GM18505 (cell line): Measurements from ENCODE around the gene EME2.
A peak's percentile ranks its signal among the peaks of the same experiment; 100 is the strongest.

ENCODE experiments used
- ATAC-seq: cut with Tn5 transposase; IDR thresholded peaks from one replicate; pipeline ENCODE4 v1.9.1; 2021; ENCODE audit not compliant: unreplicated experiment
- POLR2A ChIP-seq: IDR thresholded peaks from 4 replicates; pipeline ENCODE4 v1.6.1; 2011; ENCODE audit warnings: borderline replicate concordance; ENCODE audit not compliant: insufficient read depth, insufficient read length; ENCODE audit errors: extremely low read depth

The EME2 gene

DNA sequence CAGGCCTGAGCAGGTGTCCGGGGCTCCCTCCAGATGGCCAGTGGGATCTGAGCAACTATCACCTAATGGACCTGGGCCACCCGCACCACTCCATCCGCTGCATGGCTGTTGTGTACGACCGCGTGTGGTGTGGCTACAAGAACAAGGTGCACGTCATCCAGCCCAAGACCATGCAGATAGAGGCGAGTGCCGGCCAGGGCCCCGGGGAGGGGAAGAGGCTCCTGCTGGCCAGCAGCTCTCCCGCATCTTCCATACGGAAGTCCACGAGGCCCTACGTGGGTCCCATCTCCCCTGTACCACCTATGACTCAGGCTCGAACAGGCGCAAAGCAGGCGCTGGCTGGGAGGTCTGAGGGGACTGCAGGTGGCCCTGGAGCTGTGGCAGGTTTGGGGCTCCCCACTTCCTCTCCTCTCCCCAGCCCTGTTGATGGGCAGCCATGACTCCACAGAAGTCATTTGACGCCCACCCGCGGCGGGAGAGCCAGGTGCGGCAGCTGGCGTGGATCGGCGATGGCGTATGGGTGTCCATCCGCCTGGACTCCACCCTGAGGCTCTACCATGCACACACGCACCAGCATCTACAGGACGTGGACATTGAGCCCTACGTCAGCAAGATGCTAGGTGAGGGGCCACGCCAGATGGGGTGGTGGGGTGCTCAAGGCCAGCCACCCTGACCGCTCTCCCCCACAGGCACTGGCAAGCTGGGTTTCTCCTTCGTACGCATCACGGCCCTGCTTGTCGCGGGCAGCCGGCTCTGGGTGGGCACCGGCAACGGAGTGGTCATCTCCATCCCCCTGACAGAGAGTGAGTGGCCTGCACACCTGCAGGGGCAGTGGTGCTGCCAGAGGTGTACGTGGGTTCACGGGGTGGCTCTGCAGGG lies 5.3 kb upstream of the EME2 start:
- no peak for TF ChIP-seq POLR2A
- ATAC-seq: no peak

DNA sequence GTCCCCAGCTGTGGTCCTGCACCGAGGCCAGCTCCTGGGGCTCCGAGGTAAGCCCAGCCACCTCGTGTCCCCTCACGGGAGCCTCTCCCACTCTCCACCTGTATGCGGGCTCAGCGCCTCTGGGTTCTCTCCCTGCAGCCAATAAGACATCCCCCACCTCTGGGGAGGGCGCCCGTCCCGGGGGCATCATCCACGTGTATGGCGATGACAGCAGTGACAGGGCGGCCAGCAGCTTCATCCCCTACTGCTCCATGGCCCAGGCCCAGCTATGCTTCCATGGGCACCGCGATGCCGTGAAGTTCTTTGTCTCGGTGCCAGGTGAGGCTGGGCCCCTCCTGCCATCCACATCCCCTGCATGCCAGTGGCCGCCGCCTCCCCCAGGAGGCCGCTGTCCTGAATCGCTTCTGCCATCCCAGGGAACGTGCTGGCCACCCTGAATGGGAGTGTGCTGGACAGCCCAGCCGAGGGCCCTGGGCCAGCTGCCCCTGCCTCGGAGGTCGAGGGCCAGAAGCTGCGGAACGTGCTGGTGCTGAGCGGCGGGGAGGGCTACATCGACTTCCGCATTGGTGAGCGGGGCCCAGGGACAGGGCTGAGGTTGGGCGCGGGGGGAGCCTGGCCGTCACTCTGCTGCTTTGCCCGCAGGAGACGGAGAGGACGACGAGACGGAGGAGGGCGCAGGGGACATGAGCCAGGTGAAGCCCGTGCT lies 4.4 kb upstream of the EME2 start:
- peak; percentile 4 for TF ChIP-seq POLR2A
- no peak for ATAC-seq

- ATAC-seq: no peak
- TF ChIP-seq POLR2A: no peak
Measured at GRCh38 chr16:1768767-1769401, 3.7 kb upstream of the EME2 start.

DNA sequence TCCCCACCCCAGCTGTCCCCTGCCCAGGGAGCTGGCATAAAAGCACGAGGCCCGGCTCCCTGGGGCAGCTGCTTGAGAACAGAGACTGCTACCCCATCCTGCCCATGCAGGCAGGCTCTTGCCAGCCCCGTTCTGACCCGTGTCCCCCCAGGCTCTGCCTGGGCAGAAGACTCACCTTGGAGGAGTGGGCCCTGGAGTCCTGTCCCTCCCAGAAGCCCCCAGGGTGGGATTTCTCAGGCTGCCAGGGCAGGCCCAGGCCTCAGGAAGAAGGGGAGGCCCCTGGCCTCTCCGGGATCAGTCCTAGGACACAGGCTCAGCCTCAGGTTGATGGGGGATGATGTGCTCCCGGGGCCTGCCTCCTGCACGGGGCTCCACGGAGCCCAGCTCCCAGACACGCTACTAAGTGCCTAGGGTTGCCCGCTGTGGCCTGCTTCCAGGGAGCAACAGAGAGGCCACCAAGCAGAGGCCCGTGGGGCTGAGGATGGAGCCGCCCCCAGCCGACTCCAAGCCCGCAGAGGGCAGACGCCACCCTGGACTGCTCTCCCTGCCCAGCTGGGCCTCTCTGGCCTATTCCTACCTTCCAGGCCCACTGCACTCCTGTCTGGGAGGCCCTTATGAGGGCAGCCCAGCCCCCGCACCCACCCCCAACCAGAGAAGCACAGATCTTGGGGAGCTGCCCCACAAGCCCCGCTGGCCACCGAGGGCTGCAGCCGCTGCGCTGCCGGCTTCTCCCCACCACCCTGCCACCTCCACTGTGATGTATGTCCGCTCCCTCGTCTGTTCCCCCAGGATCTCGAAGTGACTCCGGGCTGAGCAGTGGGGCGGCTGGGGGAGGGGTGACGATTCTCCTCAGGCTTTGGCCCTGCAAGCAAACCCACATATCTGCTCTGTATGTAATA lies 3.0 kb upstream of the EME2 start:
- ATAC-seq: no peak
- TF ChIP-seq POLR2A: no peak

DNA sequence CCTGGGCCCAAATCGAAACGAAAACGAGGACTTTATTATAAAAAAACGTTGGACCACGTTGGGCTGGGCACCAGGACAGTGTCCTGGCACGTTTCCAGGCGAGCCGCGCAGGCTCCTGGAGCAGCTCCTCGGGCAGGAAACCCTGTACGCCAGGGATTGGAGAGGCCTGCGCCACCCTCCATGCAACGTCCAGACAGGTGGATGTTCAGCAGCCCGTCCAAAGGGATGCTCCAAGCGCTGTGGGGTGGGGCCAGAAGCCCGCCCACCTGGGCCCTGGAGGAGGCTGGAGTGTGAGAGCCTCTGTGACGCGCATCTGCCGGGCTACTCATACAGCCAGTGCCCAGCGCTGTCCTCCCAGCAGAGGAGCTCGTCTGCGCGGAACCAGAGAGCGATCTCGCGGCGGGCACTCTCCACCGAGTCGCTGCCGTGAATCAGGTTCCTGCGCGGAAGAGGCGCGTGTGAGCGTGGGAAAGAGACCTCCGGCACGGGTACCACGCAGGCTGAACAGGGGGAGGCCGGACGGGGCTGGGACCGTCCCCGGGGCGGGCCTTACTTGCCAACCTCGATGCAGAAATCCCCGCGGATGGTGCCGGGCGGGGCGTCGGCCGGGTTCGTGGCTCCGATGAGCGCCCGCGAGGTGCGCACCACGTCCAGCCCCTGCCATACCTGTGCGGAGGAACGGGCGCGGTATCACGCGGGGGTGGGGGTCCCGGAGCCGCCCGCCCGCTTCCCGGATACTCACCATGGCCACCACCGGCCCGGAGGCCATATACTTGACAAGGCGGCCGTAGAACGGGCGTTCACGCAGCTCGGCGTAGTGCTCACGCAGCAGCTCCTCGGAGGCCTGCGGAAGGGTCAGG lies 2.1 kb upstream of the EME2 start:
- no peak for ATAC-seq
- no peak for TF ChIP-seq POLR2A

DNA sequence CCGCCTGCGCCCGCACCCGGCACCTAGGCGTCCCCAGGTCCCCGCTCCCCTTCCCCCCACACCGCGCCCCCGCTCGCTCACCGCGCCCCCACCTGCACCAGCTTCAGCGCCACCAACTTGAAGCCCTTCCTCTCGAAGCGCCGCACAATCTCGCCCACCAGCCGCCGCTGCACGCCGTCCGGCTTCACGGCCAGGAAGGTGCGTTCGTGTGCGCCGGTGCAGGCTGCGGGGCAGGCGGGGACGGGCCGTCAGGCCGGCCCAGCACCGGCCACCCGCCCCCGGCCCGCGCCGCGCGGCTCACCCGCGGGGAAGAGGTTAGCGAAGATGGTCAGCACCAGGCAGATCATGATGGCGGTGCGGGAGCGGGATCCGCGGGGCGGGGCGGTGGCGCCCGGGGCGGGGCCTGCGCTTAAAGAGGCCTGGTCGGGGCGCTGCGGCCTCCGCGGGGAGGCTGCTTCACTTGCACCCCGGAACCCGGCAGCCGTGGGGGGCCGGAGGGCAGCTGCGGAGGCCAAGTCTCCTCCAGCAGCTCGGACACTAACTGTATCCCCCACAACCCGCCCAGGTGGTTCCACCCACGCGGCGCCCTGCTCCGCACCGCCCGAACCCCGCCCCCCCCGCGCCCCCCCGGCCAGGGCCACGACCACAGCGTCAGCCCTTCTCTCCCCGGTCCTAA lies 1.3 kb upstream of the EME2 start, which contains the start of gene NME3:
Gene NME3 (minus strand): TSS at position 356 of the 676 bp plus-strand sequence. CDS start 9 bp downstream, at position 347.
- peak; percentile 43 for TF ChIP-seq POLR2A
- ATAC-seq: no peak

GRCh38 chr16:1771864-1772361 lies 697 bp upstream of the EME2 start:
- ATAC-seq: no peak
- no peak for TF ChIP-seq POLR2A

DNA sequence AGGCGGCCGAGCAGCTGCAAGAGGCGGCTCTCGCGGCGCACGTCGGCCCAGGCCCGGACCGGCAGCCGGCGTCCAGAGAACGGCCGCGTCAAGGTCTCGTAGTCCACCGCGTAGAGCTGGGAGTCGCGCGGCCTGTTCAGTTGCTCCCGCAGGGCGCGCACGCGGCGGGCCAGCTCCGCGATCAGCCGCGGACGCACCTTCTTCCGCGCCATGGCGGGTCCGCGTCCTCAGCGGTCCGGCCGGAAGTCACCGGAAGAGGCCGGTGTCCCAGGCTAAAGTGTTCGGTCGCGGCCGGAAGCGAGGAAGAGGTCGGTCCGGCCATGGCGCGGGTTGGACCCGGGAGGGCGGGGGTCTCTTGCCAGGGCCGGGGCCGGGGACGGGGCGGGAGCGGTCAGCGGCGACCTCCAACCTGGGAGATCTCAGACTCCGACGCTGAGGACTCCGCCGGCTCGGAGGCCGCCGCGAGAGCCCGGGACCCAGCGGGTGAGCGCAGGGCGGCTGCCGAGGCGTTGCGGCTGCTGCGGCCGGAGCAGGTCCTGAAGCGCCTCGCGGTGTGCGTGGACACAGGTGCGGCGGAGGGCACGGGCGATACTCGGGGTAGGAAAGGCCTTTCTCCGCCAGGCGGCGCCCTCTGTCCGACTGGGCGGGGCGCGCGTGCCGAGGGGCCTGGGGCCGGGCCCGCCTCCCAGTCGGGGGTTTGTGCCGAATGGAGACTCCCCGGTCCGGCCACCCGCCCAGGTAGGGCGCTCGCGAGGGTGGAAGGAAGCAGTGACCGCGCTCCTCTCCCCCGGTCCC lies 495 bp downstream of the EME2 start, which contains the start of gene MRPS34:
Gene MRPS34 (minus strand): TSS at position 227 of the 795 bp plus-strand sequence. CDS start 15 bp downstream, at position 212.
- peak; percentile 88 for TF ChIP-seq POLR2A
- peak; percentile 40 for ATAC-seq

GRCh38 chr16:1773703-1774447 lies 1.3 kb downstream of the EME2 start:
- TF ChIP-seq POLR2A: no peak
- no peak for ATAC-seq

DNA sequence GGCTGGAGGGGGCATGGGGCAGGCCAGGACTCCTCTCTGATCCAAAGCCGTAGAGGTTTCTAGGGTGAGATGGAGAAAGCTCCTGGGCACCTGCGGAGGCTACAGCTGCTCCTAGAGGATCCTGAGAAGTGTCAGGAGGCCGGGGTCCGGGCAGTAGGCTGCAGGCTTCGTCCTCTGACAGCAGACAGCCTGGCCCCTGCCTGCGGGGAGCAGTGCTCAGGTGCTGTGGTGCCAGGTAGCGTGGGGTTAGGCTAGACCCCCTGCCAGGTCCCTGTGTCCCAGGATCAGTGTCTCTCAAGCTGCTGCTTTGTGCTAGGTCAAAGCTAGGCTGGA lies 1.8 kb downstream of the EME2 start:
- ATAC-seq: no peak

More for the DNA sequence above, 1.8 kb downstream of the EME2 start:
- TF ChIP-seq POLR2A: no peak
